Pulmonary artery endothelial cell (primary cell): ENCODE results near the gene CARD14. TPM values are rescaled to one million over a fixed set of nuclear protein-coding genes. Genes with fewer than 3 reads are reported as not detected.

Experiments
- DNase-seq: peaks from one replicate; pipeline ENCODE4 v3.0.0-alpha.2; 2011; ENCODE audit warnings: low read depth, low spot score
- total RNA-seq: library from RNA; depleted of rRNA; stranded (reverse); fragments of >200 nt; gene quantifications from 2 replicates; pipeline ENCODE4 v1.2.3, GENCODE V29; 2014

The CARD14 gene
- total RNA-seq, 1 donor from 2014 or later, result not detected

DNA sequence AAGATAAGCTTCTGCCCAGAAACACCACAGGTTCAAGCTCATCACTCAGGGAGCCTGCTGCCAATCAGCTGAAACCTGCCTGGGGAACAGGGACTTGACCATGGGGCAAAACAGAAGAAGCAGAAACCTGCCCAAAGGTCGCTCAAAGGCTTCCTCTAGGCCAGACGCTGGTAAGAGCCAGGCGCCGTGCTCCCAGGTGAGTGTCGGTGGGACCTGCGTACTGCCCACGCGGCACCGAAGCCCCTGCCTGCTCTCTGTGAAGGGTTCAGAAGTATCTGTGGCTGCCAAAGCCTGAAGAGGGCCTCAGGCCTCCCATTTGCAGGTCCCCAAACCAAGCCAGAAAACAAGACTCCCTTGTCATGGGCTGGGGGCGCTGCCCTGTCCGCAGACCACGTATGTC lies 39.9 kb downstream of the CARD14 start:
- no peak for DNase-seq

DNA sequence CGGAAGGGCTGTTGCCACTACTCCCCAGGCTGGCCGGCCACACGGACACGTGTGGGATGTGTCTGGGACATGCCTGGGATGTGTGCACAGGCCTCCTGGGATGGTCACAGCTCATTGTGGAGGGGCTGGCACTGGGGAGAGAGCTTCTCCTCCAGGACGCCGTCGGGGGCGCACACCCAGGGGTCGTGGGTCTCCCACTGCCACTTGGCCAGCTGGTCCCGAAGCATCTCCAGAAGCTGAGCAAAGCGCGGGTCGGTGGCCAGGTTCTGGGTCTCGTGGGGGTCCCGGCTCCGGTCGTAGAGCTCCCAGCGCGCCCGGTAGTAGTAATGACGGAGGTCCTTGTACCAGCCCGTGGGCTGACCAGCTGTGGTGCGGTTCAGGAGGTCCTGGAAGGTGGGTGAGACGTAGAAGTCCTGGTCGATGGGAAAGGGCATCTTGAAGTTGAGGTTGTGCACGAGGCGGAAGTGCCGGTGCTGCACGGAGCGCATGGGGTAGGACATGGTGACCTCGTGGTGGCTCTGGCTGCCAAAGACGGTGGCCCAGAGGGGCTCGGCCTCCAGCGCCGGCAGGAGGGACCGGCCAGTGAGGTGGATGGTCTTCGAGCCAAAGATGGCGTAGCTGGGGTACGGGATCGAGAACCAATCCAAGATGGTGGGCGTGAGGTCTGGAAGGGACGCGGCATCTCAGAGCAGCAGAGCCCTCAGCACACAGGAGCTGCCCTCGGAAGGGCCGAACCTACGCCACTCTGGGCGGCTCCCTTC lies 40.7 kb downstream of the CARD14 start:
- no peak for DNase-seq

DNA sequence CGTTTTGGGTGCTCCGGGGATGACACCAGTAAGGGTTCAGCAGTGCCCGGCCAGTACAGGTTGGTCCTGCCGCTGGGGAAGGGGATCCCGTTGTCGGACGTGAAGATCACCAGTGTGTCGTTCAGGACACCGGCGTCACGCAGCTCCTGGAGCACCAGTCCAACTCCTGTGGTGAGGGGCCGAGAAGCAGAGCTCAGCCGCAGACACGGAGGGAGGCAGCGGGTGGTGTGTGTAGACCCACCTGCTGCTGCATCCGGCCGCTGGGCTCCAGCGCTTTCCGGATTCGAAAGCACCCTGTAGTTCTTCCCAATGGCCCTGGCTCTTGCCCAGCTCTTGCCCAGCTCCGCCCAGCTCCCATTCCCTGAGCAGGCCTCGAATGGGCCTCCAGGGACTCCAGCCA lies 42.3 kb downstream of the CARD14 start:
- no peak for DNase-seq

DNA sequence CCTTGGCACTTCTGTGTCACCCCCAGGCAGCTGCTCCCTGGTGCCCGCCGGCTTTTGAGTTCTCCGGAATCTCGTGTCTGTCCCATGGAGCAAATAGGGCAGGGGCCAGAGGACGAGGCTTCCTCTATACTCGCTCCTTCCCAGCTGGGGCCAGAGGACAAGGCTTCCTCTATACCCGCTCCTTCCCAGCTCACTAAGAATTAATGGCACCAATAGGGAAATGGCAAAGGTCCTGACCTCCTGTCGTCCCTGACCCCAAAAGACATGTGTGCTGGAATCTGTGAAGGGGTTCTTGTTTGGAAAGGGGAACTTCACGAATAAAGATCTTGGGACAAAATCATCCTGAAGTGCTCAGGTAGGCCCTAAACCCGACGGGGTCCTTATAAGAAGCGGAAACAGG lies 42.7 kb downstream of the CARD14 start:
- DNase-seq, result no peak

DNA sequence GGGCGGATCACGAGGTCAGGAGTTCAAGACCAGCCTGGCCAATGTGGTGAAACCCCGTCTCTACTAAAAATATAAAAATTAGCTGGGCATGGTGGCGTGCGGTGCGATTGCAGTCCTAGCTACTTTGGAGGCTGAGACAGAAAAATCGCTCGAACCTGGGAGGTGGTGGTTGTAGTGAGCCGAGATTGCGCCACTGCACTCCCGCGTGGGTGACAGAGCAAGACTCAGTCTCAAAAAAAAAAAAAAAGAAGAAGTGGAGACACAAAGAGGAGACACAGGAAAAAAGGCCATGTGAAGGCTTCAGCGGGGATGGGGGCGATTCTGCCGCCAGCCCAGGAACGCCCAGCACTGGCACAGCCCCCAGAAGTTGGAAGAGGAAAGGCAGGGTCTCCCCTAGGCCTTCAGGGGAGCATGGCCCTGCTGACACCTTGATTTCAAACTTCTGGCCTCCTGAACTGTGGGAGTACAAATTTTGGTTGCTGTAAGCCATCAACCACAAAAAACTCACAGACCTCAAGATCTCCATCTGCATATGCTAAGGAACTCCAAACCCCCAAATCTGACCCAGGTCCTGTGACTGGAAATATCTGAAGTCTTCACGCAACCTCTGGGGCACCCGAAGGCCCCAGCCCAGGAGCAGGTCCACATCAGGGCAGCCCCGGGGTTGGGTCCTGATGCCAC lies 43.3 kb downstream of the CARD14 start:
- DNase-seq, result no peak

DNA sequence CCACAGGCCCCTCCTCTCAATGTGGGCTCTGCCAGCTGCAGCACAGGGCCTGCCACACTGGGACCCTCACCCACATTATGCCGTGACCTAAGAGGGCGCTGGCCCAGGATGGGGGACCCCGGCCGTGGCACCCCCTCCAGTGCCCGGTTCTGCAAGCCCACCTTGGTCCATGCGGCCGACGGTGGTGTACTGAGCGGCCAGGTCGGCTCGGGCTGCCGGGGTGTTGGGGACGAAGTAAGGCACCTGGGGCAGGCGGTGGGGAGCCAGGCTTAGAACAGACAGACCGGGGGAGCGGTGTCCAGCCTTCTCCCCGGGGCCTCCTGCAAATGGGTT lies 43.8 kb downstream of the CARD14 start:
- DNase-seq, result no peak

DNA sequence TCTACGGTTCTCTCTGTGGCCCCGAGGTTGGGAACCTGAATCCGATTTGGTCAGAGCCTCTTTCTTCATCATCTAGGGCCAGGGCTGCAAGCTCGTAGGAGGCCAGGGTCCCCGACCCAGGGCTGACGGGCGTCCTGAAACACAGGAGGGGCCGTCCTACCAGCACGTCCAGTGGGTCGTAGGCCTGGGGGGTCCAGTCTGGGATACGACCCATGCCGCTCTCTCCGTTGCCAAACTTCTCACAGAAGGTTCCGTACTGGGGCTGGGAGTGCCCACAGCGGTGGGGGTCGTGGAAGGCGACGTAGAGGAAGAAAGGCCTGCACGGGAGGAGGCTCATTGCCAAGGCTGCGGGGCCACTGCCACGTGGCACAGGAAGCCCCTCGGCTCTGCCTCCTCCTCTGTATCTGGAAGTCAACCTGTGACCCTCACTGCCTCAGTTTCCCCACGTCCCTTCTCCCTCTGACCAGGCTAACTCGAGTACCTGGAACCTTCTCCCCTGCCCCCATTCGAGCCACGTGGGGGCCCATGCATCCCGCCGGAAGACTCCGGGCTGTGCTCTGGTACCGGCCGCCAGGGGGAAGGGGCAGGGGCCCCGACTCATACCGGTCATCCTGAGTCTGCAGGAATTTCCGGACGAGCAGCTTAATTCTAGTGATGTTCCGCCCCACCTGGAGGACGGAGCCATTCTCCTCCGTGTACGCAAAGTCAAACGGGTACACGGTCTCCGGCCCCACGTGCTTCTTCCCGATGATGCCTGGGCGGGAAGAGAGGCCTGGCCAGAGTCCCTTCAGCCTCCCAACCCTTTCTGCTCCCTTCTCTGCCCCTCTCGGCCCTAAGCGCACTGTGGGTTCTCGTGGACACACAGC lies 44.4 kb downstream of the CARD14 start:
- no peak for DNase-seq

DNA sequence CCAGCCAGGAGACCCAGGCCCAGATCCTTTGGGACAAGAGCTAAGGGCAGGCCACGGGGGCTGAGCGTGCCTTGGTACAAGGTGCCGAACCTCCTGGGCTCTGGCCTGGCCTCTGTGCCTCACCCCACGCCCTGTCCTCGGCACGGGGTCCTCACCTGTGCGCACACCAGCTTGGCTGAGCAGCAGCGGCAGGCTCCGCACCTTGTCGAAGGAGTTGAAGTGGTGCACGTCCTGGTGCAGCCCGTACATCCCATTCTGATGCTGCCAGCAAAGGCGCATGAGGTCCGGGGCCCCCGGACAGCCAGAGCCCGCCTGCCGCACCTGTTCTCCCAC lies 45.0 kb downstream of the CARD14 start:
- no peak for DNase-seq

DNA sequence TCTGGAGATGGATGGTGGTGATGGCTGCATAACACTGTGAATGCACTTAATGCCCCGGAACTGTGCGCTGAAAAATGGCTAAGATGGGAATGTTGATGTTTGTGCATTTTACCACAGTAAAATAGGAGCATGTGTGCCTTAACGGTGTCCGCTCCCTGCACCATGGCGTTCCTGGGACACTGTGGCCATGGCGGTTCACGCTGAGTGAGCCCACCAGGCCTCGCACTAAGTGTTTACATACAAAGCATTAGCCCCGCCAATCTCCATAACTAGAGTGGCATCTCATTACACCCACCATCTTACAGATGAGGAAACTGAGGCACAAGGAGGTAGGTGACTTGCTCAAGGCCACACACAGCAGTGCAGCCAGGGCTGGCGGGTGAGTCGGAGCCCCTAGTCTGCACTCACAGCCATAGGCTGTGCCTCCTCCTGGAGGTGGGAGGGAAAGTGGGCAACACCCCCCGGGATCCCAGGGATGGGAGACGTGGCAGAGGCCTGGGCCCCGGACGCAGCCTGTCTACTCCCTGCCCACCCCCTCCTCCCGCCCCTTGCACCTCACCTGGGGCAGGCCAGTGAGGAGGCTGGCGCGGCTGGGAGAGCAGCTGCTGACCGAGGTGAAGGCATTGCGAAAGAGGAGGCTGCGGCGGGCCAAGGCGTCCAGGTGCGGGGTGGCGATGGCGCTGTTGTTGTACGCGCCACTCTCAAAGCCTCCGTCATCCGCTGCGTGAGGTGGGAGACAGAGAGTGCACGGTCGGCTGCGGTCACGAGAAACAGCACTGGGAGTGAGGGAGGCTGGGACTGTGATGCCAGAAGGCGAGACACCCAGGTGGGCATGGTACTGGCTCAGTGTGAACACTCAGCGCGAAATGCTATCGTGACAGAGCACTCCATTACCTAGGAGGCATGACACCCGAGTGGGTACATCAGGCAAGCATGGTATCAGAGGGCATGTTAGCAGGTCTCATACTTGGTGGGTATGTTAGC lies 46.9 kb downstream of the CARD14 start:
- no peak for DNase-seq

DNA sequence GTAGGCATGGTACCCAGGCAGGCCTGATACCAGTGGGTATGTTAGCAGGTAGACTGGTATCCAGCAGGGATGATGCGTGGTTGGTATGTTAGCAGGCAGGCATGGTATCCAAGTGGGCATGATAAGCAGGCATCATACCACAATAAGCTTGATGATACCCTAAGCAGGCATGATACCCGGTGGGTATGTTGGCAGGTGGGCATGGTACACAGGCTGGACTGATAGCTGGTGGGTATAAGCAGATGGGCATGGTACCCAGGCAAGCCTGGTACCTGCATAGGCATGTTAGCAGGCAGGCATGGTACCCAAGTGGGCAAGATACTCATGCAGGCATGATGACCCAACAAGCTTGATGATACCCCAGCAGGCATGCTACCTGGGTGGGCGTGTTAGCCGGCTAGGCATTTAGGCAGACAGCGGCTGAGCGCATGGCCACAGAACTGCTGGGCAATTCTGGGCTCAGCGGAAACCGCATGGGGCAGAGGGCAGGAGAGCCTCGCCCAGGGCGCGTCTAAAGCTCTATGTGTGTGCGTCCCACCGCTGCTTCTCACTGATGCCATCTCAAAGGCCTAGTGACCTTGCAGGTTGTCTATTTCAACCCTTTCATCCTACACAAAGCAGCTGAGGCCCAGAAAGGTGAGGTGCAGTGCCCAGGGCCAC lies 48.0 kb downstream of the CARD14 start:
- no peak for DNase-seq

DNA sequence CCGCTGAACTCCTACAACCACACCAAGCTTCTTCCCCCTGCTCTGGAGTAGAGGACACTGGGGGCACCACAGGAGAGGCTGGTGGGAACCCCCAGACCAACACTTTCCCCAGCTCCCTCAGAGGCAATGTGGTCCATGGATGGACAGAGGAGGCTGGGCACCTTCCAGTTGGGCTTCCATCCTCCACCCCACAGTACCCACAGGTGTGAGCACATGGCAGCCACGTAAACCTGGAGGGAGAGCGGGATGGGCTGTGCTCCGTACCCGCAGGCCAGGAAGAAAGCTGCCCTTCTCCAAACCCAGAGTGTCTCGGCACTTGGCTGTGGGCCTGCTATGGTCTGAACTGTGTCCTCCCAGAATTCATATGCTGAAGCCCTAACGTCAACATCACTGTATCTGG lies 48.6 kb downstream of the CARD14 start:
- DNase-seq, result no peak

DNA sequence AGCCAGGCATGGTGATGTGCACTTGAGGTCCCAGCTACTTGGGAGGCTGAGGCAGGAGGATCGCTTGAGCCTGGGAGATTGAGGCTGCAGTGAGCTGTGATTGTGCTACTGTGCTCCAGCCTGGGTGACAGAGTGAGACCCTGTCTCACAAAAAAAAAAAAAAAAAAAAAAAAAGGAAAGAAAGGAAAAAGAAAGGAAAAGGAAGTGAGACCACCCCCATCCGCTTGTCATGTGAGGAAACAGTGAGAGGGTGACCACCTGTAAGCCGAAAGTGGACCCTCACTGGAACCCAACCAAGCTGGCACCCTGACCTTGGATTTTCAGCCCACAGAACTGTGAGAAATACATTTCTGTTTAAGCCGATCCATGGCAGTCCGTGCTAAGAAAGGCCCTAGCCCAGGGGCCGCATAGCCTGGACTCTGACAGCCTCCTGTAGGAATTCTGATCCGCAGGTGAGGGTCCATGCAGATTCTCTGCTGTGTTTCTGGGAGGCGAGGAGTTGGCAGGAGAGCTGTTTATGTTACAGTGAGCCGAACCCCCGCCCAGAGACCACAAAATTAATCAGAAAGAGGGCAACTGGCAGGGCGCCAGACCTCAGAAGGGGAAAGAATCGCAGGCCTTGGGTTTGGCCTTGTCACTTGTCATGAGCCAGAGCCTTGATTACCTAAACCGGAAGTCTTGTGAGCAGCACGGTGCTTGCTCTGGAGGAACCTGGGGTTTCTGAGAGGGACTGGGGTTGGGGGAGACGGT lies 49.4 kb downstream of the CARD14 start:
- DNase-seq, result no peak

DNA sequence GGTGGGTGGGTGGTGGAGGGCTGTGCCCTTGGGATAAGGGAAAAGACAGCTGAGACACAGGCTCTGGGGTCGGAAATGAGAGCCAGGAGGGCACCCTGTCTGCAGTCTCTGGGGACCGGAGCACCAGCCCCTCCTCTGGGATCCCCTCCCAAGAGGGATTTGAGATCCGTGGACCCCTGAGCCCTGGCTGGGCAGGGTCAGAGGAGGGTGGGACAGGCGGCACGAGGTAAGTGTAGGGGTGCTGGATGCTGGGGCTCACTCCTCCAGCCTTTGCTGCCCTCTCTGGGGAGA lies 49.9 kb downstream of the CARD14 start:
- no peak for DNase-seq

DNA sequence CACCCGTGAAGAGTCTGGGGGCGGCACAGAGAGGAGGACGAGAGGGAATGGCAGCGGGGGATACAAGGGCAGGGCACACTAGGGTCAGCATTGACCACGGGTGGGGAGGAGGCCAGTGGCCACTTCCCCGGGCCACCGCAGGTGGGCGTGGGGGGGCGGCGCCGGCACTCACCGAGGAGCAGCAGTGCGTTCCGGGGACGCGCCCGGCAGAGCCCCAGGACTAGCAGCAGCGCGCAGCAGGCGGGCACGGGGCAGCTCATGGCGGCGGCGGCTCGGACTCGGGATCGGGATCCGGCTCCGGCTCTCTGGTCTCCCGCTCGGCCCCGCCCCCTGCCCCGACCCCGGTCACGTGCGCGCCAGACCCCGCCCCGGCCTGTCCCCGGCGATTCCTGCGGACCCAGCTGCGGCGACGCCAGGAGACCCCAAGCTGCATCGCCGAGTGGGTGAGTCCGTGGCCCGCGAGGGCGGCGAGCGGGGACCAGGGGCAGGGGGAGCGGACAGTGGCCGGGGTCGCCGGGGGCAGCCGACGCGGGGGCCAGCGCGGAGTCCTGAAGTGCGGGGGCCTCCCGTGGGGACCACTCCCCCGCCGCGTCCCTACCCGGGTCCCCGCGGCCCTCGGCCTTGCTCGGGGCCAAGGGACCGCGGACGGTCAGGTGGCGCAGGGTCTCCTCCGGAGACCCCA lies 50.4 kb downstream of the CARD14 start, which contains the start of the genes SGSH and SLC26A11:
SGSH (minus strand) TSS at position 280 of the 682 bp plus-strand sequence; CDS start at position 260, 20 bp downstream.
SLC26A11 (plus strand) TSS at position 374 of the 682 bp plus-strand sequence. CDS start 1,134 bp downstream, outside the sequence.
- no peak for DNase-seq

DNA sequence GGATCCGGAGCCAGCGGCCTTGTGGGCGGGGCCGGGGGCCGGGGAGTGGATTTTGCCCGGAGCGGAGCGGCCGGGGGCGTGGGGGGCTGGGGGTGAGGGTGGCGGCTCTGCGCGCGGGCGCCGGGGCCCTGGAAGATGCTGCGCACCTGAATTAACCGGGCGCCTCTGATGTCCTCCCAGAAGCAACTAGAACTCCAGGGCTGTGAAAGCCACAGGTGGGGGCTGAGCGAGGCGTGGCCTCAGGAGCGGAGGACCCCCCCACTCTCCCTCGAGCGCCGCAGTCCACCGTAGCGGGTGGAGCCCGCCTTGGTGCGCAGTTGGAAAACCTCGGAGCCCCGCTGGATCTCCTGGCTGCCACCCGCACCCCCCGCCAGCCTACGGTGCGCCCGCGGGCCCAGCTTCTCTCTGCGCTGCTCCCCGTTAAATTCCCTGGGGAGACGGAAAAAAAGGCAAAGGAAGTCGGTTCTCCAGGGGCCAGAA lies 50.9 kb downstream of the CARD14 start:
- DNase-seq, result no peak

DNA sequence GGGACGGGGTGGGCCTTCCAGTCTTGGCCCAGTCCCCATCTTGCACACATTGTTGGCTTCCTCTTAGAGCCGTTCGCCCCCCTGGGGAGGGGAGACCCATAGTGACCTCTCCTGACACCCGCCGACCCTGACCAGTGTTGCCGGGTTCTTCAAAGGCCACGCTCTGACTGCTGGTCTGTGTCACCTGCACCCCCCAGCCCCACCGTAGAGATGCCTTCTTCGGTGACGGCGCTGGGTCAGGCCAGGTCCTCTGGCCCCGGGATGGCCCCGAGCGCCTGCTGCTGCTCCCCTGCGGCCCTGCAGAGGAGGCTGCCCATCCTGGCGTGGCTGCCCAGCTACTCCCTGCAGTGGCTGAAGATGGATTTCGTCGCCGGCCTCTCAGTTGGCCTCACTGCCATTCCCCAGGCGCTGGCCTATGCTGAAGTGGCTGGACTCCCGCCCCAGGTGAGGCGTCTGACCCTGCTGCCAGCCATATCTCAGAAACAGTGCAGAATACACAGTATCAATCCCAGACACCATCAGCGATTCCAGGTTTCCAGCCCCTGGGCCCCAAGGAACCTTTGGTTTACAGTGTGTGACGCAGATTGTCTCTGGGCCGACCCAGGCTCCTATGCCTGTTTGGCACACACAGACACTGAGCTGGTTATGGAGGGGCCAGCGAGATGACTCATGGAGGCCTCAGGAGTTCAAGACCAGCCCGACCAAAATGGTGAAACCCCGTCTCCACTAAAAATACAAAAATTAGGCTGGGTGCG lies 51.7 kb downstream of the CARD14 start:
- DNase-seq, result no peak

DNA sequence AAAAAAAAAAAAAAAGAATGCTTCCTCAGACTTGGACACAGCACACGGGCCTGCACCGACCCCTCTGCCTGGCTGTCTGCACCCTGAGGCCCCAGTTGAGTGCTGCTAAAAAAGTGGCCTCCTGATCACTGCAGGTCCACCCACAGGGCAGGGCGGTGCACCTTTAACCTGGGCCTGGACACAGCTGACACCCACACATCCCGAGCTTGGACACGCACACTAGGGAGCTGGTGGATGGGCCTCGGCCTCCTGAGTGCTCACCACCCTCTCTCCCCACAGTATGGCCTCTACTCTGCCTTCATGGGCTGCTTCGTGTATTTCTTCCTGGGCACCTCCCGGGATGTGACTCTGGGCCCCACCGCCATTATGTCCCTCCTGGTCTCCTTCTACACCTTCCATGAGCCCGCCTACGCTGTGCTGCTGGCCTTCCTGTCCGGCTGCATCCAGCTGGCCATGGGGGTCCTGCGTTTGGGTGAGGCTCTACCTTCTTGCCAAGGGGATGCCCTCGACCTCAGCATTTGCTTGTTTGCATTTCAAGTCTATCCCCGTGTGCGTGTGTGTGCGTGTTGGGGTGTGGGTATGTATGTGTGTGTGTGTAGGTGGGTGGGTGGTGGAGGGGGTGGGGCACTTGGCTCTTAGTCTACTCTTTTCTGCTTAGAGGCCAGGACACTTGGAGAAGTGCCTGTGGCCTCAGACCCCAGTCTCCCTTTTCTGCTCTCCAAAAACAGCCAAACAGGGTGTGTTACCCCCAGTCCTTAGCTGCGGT lies 52.7 kb downstream of the CARD14 start:
- no peak for DNase-seq
